ENCODE results near the gene CFAP100.

- TF ChIP-seq POLR2A (IDR thresholded peaks at IDR 0.05), result no peak
- TF ChIP-seq, protein P1, sequence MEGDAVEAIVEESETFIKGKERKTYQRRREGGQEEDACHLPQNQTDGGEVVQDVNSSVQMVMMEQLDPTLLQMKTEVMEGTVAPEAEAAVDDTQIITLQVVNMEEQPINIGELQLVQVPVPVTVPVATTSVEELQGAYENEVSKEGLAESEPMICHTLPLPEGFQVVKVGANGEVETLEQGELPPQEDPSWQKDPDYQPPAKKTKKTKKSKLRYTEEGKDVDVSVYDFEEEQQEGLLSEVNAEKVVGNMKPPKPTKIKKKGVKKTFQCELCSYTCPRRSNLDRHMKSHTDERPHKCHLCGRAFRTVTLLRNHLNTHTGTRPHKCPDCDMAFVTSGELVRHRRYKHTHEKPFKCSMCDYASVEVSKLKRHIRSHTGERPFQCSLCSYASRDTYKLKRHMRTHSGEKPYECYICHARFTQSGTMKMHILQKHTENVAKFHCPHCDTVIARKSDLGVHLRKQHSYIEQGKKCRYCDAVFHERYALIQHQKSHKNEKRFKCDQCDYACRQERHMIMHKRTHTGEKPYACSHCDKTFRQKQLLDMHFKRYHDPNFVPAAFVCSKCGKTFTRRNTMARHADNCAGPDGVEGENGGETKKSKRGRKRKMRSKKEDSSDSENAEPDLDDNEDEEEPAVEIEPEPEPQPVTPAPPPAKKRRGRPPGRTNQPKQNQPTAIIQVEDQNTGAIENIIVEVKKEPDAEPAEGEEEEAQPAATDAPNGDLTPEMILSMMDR (IDR thresholded peaks at IDR 0.05), result no peak
These were observed 48.9 kb upstream of the CFAP100 start for GRCh38 chr3:126345641-126346460.
